ENCODE data around the gene SH3GL3.

DNA sequence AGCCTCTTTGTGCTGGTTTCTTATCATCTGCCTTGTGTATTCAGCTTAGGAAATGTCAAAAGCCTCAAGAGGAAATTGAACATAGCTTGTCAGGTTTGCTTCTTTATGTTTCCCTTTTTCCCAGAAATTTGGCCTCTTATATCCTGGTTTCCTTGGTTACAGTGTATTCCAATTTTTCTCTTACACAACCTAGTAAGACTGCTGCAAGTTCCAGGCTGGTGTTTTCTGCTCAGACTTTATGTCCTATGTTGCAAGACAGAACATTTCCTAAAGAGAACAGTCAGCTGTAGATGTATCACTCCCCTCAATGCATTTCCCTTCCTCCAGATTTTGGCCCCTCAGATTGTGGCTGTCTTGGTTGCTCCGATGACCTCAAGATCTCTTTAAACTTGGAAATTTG, 102.5 kb downstream of the SH3GL3 start:
- TF ChIP-seq, protein P1, sequence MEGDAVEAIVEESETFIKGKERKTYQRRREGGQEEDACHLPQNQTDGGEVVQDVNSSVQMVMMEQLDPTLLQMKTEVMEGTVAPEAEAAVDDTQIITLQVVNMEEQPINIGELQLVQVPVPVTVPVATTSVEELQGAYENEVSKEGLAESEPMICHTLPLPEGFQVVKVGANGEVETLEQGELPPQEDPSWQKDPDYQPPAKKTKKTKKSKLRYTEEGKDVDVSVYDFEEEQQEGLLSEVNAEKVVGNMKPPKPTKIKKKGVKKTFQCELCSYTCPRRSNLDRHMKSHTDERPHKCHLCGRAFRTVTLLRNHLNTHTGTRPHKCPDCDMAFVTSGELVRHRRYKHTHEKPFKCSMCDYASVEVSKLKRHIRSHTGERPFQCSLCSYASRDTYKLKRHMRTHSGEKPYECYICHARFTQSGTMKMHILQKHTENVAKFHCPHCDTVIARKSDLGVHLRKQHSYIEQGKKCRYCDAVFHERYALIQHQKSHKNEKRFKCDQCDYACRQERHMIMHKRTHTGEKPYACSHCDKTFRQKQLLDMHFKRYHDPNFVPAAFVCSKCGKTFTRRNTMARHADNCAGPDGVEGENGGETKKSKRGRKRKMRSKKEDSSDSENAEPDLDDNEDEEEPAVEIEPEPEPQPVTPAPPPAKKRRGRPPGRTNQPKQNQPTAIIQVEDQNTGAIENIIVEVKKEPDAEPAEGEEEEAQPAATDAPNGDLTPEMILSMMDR (IDR thresholded peaks at IDR 0.05): no peak
- TF ChIP-seq POLR2A (IDR thresholded peaks at IDR 0.05): no peak
